Measurements from ENCODE around the gene ZNF791.
"Not testable (repeated sequence)": the region's sequence is repeated elsewhere in the genome, so short reads cannot be mapped to it uniquely, and the experiment has no call there.

DNA sequence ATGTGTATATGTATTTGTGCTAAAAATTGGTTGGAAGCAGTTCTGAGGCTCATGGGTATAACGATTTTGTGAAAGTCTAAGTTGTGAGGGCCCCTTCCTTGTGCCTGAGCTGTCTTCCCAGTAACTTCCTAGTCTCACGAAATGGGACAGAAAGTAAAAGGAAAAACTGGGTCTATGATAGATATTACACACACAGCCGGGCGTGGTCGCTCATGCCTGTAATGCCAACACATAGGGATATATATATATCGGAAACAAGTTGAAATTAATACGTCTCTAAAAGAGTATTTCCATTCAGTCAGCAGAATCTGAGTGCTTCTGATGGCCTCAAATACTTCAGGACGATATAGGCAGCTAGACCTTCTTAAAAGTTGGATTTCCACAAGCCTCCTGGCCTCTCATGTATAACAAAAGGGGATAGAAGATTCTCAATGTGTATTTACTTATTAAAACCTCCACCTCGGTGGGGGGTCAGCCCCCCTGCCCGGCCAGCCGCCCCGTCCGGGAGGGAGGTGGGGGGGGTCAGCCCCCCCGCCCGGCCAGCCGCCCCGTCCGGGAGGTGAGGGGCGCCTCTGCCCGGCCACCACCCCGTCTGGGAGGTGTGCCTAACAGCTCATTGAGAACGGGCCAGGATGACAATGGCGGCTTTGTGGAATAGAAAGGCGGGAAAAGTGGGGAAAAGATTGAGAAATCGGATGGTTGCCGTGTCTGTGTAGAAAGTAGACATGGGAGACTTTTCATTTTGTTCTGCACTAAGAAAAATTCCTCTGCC, 10.7 kb downstream of the ZNF791 start:
- TF ChIP-seq, protein P1, sequence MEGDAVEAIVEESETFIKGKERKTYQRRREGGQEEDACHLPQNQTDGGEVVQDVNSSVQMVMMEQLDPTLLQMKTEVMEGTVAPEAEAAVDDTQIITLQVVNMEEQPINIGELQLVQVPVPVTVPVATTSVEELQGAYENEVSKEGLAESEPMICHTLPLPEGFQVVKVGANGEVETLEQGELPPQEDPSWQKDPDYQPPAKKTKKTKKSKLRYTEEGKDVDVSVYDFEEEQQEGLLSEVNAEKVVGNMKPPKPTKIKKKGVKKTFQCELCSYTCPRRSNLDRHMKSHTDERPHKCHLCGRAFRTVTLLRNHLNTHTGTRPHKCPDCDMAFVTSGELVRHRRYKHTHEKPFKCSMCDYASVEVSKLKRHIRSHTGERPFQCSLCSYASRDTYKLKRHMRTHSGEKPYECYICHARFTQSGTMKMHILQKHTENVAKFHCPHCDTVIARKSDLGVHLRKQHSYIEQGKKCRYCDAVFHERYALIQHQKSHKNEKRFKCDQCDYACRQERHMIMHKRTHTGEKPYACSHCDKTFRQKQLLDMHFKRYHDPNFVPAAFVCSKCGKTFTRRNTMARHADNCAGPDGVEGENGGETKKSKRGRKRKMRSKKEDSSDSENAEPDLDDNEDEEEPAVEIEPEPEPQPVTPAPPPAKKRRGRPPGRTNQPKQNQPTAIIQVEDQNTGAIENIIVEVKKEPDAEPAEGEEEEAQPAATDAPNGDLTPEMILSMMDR (IDR thresholded peaks at IDR 0.05; ENCODE audit: low read depth, low read length, poor library complexity, severe bottlenecking), result not testable (repeated sequence)
- not testable (repeated sequence) for TF ChIP-seq EZH2phosphoT487 (IDR thresholded peaks at IDR 0.05; ENCODE audit: borderline replicate concordance, low read length)

Data from DOHH2 (cell line).